ENCODE results near the gene SLC16A8.

Gene SLC16A8

DNA sequence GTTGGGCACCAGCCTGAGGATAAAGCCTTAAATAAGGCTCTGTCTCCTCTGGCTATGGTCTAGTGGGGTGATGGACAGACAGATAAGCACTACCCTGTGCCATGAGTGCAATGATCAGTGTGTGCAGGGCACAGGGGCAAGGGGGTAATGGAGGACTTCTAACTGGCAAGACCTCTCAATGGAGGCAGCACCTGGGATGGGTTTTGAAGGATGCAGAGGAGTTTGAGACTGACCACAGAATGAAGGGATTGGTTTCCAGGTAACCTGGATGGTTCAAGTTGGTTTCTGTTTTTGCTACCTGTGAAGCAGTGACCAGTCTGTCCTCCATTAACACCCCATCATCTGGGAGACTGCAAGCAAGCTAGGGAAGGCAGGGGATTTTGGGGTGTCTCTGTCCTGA lies 54.6 kb downstream of the SLC16A8 start:
- DNase-seq (ENCODE audit: low read depth), result no peak
- TF ChIP-seq, protein P1, sequence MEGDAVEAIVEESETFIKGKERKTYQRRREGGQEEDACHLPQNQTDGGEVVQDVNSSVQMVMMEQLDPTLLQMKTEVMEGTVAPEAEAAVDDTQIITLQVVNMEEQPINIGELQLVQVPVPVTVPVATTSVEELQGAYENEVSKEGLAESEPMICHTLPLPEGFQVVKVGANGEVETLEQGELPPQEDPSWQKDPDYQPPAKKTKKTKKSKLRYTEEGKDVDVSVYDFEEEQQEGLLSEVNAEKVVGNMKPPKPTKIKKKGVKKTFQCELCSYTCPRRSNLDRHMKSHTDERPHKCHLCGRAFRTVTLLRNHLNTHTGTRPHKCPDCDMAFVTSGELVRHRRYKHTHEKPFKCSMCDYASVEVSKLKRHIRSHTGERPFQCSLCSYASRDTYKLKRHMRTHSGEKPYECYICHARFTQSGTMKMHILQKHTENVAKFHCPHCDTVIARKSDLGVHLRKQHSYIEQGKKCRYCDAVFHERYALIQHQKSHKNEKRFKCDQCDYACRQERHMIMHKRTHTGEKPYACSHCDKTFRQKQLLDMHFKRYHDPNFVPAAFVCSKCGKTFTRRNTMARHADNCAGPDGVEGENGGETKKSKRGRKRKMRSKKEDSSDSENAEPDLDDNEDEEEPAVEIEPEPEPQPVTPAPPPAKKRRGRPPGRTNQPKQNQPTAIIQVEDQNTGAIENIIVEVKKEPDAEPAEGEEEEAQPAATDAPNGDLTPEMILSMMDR (IDR thresholded peaks at IDR 0.05; ENCODE audit: low read depth, low read length, missing control alignments), result no peak
- in situ Hi-C loops (cut with HindIII; ENCODE audit: low sequenced_read_pairs), result no loop called here

DNA sequence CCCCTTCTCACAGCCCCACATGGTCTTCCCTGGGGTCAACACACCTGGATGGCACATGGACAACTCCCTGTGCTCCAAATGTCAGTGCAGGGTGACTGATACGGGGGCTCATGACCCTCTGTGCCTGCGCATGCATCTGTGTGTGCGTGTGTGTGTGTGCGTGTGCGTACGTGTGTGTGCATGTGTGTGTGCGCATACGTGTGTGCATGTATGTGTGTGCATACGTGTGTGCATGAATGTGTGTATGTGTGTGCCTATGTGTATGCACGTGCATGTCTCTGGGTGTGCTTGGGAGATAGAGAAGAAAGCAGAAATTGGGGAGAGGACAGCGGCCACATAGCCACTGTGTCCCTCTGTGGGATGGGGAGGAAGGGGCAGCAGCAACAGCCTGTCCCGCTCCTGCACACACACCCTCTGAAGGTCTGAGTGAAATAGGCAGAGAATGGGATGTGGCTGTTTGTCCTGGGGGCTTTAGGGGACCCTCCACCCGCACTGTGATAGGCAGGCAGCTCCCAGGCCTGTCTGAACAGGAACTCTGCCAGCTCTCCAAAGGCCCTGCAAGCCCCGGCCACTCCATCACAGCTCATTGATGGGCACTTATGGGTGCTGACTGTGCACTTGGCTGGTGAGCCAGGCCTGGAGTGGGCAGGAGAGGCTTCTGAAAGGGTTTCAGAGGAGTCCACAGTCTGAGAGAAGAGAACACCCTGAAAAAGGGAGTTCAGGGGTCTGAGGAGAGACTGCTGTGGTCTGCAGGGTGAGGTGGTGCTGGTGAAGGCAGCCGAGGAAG lies 55.4 kb downstream of the SLC16A8 start:
- no peak overlapping the region for H3K4me3 ChIP-seq (ENCODE audit: low read depth, low read length)
- no peak for DNase-seq (ENCODE audit: low read depth)
- in situ Hi-C loops (cut with HindIII; ENCODE audit: low sequenced_read_pairs), result no loop called here
- TF ChIP-seq, protein P1 (IDR thresholded peaks at IDR 0.05; ENCODE audit: low read depth, low read length, missing control alignments), result no peak

More for the DNA sequence above, 54.6 kb downstream of the SLC16A8 start:
- no peak overlapping the region for H3K4me3 ChIP-seq (ENCODE audit: low read depth, low read length)
